ENCODE measurements around the gene SERGEF. TPM values are rescaled to one million over a fixed set of nuclear protein-coding genes. Genes with fewer than 3 reads are reported as not detected.

The SERGEF gene
- total RNA-seq, 1 experiment from 2014 or later: 31.4 TPM

DNA sequence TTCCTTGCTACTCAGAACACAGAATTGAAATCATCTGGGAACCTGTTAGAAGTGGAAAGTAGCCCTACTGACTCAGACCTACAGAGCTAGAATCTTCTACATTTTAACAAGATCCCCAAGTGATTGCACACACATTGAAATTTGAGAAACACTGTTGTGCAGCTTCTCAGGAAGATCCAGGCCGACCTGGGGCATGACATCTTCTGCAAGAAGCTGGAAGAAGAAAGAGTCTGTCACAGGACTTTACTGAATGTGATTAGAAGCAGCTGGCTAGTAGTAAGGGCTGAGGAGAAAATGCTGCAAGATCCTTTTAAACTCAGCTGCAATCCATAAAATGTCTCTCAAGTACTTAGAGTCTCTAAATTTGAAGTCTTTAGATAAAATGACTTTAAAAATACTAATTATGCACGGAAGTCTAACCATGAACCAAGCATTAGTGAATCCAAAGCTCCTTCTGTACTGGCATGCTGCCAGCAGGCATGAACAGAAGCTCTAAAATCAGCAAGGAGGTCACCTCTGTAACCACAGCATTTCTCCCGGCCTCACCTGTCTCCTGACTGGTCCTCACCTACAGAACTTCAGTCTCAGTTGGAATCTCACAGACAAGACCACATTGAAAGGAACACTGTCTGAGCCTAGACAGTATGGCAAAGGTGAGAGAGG lies 85.0 kb downstream of the SERGEF start:
- Histone ChIP-seq H2BK20ac (ENCODE audit: low read depth, low read length, poor library complexity, severe bottlenecking) (no peak overlapping the region), H3K4me2 (ENCODE audit: insufficient read depth, insufficient read length, low read length) (no peak overlapping the region), H2BK12ac (ENCODE audit: insufficient read length, low read depth, low read length) (no peak overlapping the region), H4K5ac (ENCODE audit: insufficient read length, low read depth, low read length) (no peak overlapping the region), H3K4me1 (ENCODE audit: insufficient read depth, low read length) (0 out of 2 replicates have a peak, but pooled peaks cover 2% of the 10 kb centered on the region), H4K91ac (ENCODE audit: insufficient read length, low read depth, low read length) (no peak overlapping the region), H2AK5ac (ENCODE audit: insufficient read length, low read length) (no peak overlapping the region), H3K23me2 (ENCODE audit: insufficient read length, low read depth, low read length, poor library complexity, severe bottlenecking) (no peaks in the 10 kb centered on the region), H3K23ac (ENCODE audit: insufficient read length, low read depth, low read length) (no peak overlapping the region), H2BK15ac (ENCODE audit: low read depth, low read length) (no peak overlapping the region), H3K4ac (ENCODE audit: low read depth, low read length) (no peak overlapping the region), H3K9me3 (ENCODE audit: control insufficient read depth, low read depth, low read length) (no peaks in the 10 kb centered on the region), H3K14ac (ENCODE audit: insufficient read depth, low read length) (no peak overlapping the region), H3K27ac (ENCODE audit: insufficient read length, low read depth, low read length) (no peak overlapping the region), H3K79me1 (ENCODE audit: insufficient read depth, low read depth, low read length, poor library complexity, severe bottlenecking) (no peaks in the 10 kb centered on the region), H3K79me2 (ENCODE audit: insufficient read depth, low read length) (no peaks in the 10 kb centered on the region), H3K27me3 (ENCODE audit: insufficient read depth, low read length) (no peaks in the 10 kb centered on the region), H3K9ac (ENCODE audit: extremely low read depth, insufficient read length, low read length) (no peak overlapping the region), H2BK120ac (ENCODE audit: low read depth, low read length, poor library complexity, severe bottlenecking) (no peak overlapping the region), H3K56ac (ENCODE audit: insufficient read length, low read depth, low read length) (no peak overlapping the region), H4K20me1 (ENCODE audit: control insufficient read depth, insufficient read depth, insufficient read length) (no peaks in the 10 kb centered on the region), H4K8ac (replicated peaks; ENCODE audit: insufficient read length, low read depth, low read length) (no peak overlapping the region), H3T11ph (ENCODE audit: low read length) (no peak overlapping the region), H3K18ac (ENCODE audit: insufficient read length, low read depth, low read length) (no peak overlapping the region), H2BK5ac (ENCODE audit: insufficient read length, low read length) (no peak overlapping the region), H2AFZ (ENCODE audit: low read length) (no peak overlapping the region)
- TF ChIP-seq, protein P1, sequence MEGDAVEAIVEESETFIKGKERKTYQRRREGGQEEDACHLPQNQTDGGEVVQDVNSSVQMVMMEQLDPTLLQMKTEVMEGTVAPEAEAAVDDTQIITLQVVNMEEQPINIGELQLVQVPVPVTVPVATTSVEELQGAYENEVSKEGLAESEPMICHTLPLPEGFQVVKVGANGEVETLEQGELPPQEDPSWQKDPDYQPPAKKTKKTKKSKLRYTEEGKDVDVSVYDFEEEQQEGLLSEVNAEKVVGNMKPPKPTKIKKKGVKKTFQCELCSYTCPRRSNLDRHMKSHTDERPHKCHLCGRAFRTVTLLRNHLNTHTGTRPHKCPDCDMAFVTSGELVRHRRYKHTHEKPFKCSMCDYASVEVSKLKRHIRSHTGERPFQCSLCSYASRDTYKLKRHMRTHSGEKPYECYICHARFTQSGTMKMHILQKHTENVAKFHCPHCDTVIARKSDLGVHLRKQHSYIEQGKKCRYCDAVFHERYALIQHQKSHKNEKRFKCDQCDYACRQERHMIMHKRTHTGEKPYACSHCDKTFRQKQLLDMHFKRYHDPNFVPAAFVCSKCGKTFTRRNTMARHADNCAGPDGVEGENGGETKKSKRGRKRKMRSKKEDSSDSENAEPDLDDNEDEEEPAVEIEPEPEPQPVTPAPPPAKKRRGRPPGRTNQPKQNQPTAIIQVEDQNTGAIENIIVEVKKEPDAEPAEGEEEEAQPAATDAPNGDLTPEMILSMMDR (conservative IDR thresholded peaks at IDR 0.05): no peak
- no CpG with 5 or more reads among the region's 3 CpGs for WGBS (ENCODE audit: extremely low coverage, insufficient read length, low lambda C conversion rate)
- Mint-ChIP-seq H3K36me3 (ENCODE audit: insufficient read depth in 1 of 3, low read depth in 3 of 3) (peaks cover 2 to 4% (median 4%) of the 10 kb centered on the region in 3 experiments; a peak in 4 of 7 replicates), H3K27me3 (ENCODE audit: low read depth) (no peaks in the 10 kb centered on the region), H3K9me3 (peaks cover 2 to 3% of the 10 kb centered on the region in 2 experiments; a peak in 1 of 5 replicates), H3K4me3 (no peak overlapping the region), H3K27ac (no peak overlapping the region), H3K4me1 (peaks cover 13 to 21% of the 10 kb centered on the region in 2 experiments)
- no peak for DNase-seq
